Measurements from ENCODE around the gene IKZF2.
A peak's percentile ranks its signal among the peaks of the same experiment; 100 is the strongest.

Gene IKZF2

DNA sequence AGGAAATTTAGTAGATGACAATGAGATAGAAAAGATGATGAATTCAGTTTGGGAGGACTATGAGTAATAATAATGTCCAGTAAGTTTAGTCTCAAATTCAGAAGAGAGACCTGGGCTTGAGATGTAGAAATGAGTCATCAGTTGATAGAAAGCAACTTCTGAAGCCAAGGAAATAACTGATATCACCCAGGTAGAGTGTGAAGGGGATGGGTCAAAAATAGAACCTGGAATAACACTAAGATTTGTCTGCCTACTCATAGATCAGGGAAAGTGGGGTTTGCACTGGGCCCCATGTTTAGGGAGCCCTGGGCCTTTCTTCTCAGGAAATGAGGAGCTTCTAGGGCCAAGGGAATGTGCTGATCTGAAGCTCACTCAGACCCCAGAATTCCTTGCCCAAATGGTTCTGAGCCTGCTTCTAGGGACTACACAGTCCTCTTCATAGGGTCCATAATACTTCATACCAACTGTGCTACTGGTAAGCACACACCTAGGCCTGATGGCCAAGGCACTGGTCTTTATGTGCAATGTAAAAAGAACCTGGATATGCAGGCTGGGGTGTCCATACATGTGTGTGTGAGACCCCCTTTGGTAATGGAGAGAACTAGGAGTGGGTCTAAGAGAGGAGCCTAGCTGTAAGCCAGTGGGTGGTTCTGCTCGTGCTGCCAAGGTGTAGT, 141.2 kb downstream of the IKZF2 start:
- H3K27ac Mint-ChIP-seq: no peak overlapping the region
- no peaks in the 10 kb centered on the region for H3K36me3 Mint-ChIP-seq (ENCODE audit: low read depth)
- TF ChIP-seq, protein P1, sequence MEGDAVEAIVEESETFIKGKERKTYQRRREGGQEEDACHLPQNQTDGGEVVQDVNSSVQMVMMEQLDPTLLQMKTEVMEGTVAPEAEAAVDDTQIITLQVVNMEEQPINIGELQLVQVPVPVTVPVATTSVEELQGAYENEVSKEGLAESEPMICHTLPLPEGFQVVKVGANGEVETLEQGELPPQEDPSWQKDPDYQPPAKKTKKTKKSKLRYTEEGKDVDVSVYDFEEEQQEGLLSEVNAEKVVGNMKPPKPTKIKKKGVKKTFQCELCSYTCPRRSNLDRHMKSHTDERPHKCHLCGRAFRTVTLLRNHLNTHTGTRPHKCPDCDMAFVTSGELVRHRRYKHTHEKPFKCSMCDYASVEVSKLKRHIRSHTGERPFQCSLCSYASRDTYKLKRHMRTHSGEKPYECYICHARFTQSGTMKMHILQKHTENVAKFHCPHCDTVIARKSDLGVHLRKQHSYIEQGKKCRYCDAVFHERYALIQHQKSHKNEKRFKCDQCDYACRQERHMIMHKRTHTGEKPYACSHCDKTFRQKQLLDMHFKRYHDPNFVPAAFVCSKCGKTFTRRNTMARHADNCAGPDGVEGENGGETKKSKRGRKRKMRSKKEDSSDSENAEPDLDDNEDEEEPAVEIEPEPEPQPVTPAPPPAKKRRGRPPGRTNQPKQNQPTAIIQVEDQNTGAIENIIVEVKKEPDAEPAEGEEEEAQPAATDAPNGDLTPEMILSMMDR (IDR thresholded peaks at IDR 0.05): no peak
- no peaks in the 10 kb centered on the region for H3K27me3 Mint-ChIP-seq (ENCODE audit: low read depth, poor library complexity)
- DNase-seq: no peak
- no peaks in the 10 kb centered on the region for H3K9me3 Mint-ChIP-seq
- H3K4me1 Mint-ChIP-seq: no peaks in the 10 kb centered on the region
- H3K4me3 Mint-ChIP-seq: no peak overlapping the region

DNA sequence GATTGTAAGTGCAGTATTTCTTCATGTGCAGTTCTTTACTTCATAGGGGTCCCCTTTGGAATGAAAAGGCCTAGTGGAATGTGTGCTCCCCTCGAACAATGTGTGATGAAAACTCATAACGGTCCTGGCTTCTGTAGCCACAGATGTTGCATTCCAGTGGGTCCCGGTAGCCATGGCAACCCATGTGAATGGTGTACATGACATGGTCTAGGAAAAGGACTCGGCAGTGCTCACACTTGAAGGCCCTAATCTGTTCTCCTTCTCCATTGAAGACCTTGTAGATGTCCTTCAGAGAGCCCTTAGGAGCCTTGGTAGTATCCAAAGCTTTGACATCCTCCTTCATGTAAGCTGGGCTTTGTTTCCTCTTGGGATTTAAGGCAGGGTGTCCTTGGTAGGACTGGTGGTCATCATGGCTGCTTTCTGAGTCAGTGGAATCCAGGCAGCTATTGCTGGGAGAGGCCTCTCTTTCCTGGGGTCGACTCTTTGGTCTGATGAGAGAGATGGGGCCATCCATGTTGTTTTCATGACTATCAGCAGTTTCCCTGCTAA, 144.0 kb downstream of the IKZF2 start:
- DNase-seq: peak; percentile 12
- H3K4me3 Mint-ChIP-seq: no peak overlapping the region
- no peaks in the 10 kb centered on the region for H3K9me3 Mint-ChIP-seq
- no peaks in the 10 kb centered on the region for H3K4me1 Mint-ChIP-seq
- TF ChIP-seq, protein P1 (IDR thresholded peaks at IDR 0.05): no peak
- H3K36me3 Mint-ChIP-seq (ENCODE audit: low read depth): no peaks in the 10 kb centered on the region
- no peak overlapping the region for H3K27ac Mint-ChIP-seq
- no peaks in the 10 kb centered on the region for H3K27me3 Mint-ChIP-seq (ENCODE audit: low read depth, poor library complexity)

DNA sequence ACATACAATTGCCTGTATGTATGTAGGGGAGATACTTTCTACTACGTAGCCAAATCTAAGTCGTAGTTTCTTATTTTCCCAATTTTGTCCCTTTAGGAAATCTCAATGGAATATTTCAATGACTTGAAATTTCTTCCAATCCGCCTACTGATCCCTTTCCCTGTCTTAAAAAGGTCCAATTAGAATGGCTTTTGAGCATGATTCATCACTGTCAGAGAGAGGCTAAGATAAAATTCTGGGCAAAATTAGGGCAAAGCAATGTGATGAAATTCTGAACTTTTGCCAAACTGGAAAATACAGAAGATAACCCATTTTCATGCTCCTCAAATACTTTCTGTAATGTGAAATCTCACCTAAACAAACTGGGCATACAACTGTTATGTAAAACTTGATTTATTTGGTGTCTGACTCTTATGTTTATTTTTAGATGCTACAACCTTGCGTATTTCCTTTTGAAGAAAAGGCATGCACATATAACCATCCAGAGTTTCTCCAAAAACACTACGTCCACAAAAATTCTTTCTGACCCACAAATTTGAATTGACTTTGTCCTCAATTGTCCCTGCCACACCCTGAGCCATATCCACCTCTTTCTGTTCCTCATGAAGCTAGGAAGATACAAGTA, 147.1 kb downstream of the IKZF2 start:
- TF ChIP-seq, protein P1 (IDR thresholded peaks at IDR 0.05): no peak
- Mint-ChIP-seq H3K27me3 (ENCODE audit: low read depth, poor library complexity) (no peaks in the 10 kb centered on the region), H3K27ac (no peak overlapping the region), H3K4me1 (no peaks in the 10 kb centered on the region), H3K4me3 (no peak overlapping the region), H3K36me3 (ENCODE audit: low read depth) (no peaks in the 10 kb centered on the region), H3K9me3 (no peaks in the 10 kb centered on the region)
- DNase-seq: no peak

DNA sequence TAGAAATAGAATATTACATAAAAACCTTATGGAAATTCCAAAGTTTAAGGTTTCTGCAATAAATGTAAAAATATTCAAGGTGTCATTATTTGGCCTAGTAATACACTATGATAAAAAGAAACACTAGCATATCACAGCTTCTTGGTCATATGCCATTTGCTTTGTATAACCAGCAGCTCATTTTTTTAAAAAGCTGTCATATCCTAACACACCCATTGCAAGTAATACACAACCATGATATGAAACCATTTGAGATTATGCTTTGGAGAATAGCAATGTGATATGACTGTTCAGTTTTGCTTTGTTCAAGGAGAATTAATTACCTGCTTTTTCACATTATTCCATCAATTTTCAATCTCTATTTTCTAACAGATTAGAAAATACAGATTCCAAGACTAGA, 149.0 kb downstream of the IKZF2 start:
- Mint-ChIP-seq H3K36me3 (ENCODE audit: low read depth) (no peaks in the 10 kb centered on the region), H3K27ac (no peak overlapping the region), H3K4me3 (no peak overlapping the region), H3K9me3 (no peaks in the 10 kb centered on the region), H3K4me1 (no peaks in the 10 kb centered on the region), H3K27me3 (ENCODE audit: low read depth, poor library complexity) (no peaks in the 10 kb centered on the region)
- no peak for DNase-seq
- TF ChIP-seq, protein P1 (IDR thresholded peaks at IDR 0.05): no peak

DNA sequence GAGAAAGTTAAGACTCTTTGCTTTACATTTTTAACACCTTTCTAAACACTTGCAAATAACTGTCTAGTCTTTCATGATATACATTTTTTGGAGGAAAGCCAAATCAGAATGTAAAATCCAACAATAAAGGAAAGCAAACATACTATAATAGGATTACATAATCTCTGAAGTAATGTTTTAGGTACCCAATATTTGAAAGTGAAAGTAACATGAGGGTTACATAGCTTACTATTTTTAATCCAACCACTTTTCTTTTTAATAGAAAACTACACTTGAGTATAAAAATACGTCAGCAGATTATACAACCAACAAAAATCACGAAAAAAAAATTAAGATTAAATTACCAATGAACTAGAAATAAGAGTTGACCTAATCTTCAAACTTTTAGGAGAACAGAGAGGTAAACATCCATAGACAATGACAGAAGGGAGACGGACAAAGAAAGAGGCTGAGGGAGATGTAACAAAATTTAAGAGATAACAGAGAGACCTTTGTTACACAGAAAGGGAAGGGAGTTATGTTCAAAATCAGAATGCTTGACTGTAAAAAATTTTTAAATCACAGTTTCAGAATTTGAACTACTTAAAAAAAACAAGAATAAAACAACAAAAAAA, 150.0 kb downstream of the IKZF2 start:
- Mint-ChIP-seq H3K27ac (no peak overlapping the region), H3K27me3 (ENCODE audit: low read depth, poor library complexity) (no peaks in the 10 kb centered on the region), H3K9me3 (no peaks in the 10 kb centered on the region), H3K36me3 (ENCODE audit: low read depth) (no peaks in the 10 kb centered on the region), H3K4me3 (no peak overlapping the region), H3K4me1 (no peaks in the 10 kb centered on the region)
- TF ChIP-seq, protein P1 (IDR thresholded peaks at IDR 0.05): no peak
- DNase-seq: no peak
